Measurements from ENCODE around the gene SCN4A.

SCN4A gene

DNA sequence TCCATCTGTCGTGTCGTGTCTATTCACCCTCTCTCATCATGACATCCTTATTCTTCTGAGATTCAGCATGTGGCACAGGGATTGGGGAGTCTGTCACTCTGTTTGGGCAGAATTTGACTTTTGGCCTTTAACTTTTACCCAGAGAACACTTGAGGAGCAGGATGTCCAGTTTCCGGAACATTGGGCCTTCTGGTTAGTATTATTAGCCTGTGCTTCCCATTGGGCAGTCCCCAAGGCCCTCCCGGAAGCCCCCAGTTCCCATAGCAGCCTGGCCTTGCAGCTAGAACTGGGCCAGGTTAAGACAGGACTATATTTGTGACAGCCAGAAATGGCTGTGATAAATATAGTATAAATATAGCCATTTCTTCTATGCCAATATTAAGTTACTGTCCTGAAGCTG, 9.6 kb downstream of the SCN4A start:
- Histone ChIP-seq H3K4me3 (ENCODE audit: extremely low read depth, insufficient read depth, low read length, poor library complexity, severe bottlenecking) (no peak overlapping the region), H3K27ac (ENCODE audit: low read depth, low read length, severe bottlenecking) (no peak overlapping the region), H3K36me3 (ENCODE audit: control insufficient read depth, insufficient read depth, low read length) (no peaks in the 10 kb centered on the region), H3K4me1 (ENCODE audit: control insufficient read depth, insufficient read depth, low read length, poor library complexity, severe bottlenecking) (no peaks in the 10 kb centered on the region), H3K9me3 (ENCODE audit: control insufficient read depth, low read length) (no peaks in the 10 kb centered on the region)
- WGBS, 2 experiments (ENCODE audit: insufficient coverage in 2 of 2): 83 to 91% methylated on average over 4 of the region's 4 CpGs

DNA sequence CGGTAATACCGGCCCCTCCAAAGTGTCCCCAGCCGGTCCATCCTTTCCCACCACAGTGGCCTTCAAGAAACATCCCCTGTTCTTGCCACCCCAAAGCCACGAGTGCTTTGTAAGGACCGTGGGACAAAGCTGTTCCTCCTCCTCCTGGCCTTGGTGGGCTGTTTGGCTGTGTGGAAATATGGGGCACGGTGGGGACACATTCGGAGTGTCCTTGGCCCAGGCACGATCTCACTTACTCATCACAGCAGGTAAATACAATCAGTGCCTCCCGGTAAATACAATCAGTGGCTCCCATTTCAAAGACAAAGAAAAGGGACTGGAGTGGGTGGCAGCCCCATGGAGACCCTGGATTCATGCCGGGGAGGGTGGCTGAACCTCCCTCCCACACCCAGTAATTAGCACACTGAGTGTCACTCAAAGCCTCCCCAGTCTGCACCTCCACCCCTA, 10.4 kb downstream of the SCN4A start:
- H3K4me1 ChIP-seq (ENCODE audit: control insufficient read depth, insufficient read depth, low read length, poor library complexity, severe bottlenecking): no peaks in the 10 kb centered on the region
- H3K27ac ChIP-seq (ENCODE audit: low read depth, low read length, severe bottlenecking): no peak overlapping the region
- no peaks in the 10 kb centered on the region for H3K36me3 ChIP-seq (ENCODE audit: control insufficient read depth, insufficient read depth, low read length)
- H3K9me3 ChIP-seq (ENCODE audit: control insufficient read depth, low read length): no peaks in the 10 kb centered on the region
- 72 to 76% methylated on average over 5 of the region's 10 CpGs for WGBS, 2 experiments (ENCODE audit: insufficient coverage in 2 of 2)
- no peak overlapping the region for H3K4me3 ChIP-seq (ENCODE audit: extremely low read depth, insufficient read depth, low read length, poor library complexity, severe bottlenecking)

DNA sequence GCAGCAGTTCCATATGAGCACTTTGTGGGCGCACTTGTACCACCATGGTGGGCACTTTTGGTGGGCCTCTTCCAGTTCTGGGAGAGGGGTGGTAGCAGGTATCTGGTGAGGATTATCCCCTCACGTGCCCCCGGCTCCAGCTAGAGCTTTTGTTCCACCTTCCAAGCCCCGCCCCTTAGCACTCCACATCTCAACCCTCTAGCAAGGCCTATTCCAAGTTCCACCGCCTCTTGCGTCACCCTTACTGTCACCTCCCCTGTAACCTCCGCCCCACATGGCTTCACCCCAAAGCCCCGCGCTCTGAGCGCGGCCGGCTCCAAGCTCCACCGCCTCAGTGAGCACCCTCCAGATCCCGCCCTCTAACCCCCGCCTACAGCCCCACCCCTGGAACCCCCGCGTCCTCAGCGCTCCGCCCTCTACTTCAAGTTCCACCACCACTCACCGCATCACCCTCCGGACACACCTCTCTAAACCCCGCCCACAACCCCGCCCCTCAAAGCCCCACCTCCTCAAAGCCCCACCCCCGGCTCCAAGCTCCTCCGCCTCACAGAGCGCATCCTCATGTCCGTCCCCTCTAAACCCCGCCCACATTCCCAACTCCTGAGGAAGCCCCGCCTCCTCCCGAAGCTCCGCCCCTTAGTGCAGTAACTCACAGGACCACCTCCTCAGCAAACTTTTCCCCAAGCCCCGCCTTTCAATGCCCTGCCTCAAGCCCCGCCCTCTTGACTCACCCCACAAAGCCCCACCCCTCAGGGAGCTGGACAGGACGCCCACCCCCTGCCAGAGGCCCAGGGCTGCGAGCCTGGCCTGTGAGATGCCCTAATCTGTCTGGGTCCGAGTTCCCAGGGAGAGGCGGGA, 11.1 kb downstream of the SCN4A start:
- Histone ChIP-seq H3K4me3 (ENCODE audit: extremely low read depth, insufficient read depth, low read length, poor library complexity, severe bottlenecking) (no peak overlapping the region), H3K9me3 (ENCODE audit: control insufficient read depth, low read length) (no peaks in the 10 kb centered on the region), H3K4me1 (ENCODE audit: control insufficient read depth, insufficient read depth, low read length, poor library complexity, severe bottlenecking) (no peaks in the 10 kb centered on the region), H3K36me3 (ENCODE audit: control insufficient read depth, insufficient read depth, low read length) (no peaks in the 10 kb centered on the region), H3K27ac (ENCODE audit: low read depth, low read length, severe bottlenecking) (no peak overlapping the region)
- WGBS, 2 experiments (ENCODE audit: insufficient coverage in 2 of 2): 39 to 45% methylated on average over 17 to 22 of the region's 37 CpGs

DNA sequence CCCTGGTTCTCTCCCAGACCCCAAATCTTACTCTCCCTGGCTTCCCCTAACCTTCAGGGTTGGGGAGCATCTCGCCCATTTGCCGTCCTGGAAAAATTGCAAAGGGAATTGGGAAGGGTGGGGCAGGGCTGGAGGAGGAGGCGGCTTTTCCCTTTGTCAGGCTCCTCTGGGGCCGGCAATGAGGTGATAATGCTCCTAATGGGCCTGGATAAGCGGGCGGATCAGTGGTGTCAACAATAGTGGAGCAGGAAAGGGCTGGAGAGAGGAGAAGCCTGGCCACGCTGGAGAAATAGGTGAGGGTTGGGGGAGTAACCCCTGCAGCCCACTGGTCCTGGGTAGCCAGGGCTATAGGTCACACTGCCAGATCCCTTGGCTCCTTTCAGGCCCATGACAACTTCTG, 12.3 kb downstream of the SCN4A start:
- 22 to 23% methylated on average over 6 to 7 of the region's 7 CpGs for WGBS, 2 experiments (ENCODE audit: insufficient coverage in 2 of 2)
- H3K4me3 ChIP-seq (ENCODE audit: extremely low read depth, insufficient read depth, low read length, poor library complexity, severe bottlenecking): no peak overlapping the region
- H3K9me3 ChIP-seq (ENCODE audit: control insufficient read depth, low read length): no peaks in the 10 kb centered on the region

DNA sequence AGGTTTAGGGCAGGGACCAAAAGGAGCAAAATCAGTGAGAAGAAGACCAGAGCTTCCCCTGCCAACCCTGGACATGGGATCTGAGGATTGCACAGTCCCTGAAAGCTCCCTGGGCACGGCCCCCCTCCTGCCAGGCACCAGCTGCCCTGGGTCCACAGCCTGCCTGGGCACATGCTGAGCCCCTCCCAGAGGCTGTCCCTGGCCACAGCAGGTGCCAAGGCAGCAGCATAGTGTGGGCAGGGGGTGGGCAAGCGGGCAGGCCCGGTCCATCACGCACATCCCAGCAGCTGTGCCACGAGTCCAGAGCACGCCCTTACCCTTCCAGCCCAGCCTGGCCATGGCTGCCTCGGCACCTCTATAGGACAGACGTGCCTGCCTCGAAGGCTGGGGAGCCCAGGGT, 12.7 kb downstream of the SCN4A start:
- WGBS, 2 experiments (ENCODE audit: insufficient coverage in 2 of 2): 69 to 88% methylated on average over 8 to 9 of the region's 9 CpGs
- no peak overlapping the region for H3K4me3 ChIP-seq (ENCODE audit: extremely low read depth, insufficient read depth, low read length, poor library complexity, severe bottlenecking)
- no peaks in the 10 kb centered on the region for H3K4me1 ChIP-seq (ENCODE audit: control insufficient read depth, insufficient read depth, low read length, poor library complexity, severe bottlenecking)
- H3K36me3 ChIP-seq (ENCODE audit: control insufficient read depth, insufficient read depth, low read length): no peaks in the 10 kb centered on the region
- H3K27ac ChIP-seq (ENCODE audit: low read depth, low read length, severe bottlenecking): no peak overlapping the region
- no peaks in the 10 kb centered on the region for H3K9me3 ChIP-seq (ENCODE audit: control insufficient read depth, low read length)

More for the DNA sequence above, 12.3 kb downstream of the SCN4A start:
- H3K27ac ChIP-seq (ENCODE audit: low read depth, low read length, severe bottlenecking): no peak overlapping the region
- H3K36me3 ChIP-seq (ENCODE audit: control insufficient read depth, insufficient read depth, low read length): no peaks in the 10 kb centered on the region
- H3K4me1 ChIP-seq (ENCODE audit: control insufficient read depth, insufficient read depth, low read length, poor library complexity, severe bottlenecking): no peaks in the 10 kb centered on the region

DNA sequence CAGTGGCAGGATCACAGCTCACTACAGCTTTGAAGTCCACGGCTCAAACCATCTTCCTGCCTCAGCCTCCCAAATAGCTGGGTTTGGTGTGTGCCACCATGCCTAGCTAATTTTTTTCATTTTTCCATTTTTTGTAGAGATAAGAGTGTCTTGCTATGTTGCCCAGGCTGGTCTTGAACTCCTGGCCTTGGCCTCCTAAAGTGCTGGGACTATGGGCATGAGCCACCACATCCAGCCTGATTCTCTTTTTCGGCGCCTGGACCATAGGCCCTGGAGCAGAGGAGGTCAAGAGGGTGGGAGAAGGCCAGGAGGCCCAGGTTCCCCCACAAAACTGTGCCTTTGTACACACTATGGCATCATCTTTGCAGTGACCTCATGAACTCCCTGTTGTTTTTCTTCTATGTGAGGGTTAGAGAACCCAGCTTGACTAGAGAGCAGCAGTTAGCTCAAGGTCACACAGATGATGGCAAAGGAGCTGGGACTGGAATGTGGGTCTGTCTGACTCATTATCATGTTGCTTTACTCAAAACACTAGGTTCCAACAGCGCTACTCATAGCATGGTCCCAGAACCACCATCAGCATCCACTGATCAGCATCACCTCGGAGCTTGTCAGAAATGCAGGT, 16.3 kb downstream of the SCN4A start:
- 92% methylated on average over 2 to 5 of the region's 5 CpGs for WGBS, 2 experiments (ENCODE audit: insufficient coverage in 2 of 2)
- Histone ChIP-seq H3K36me3 (ENCODE audit: control insufficient read depth, insufficient read depth, low read length) (no peaks in the 10 kb centered on the region), H3K4me1 (ENCODE audit: control insufficient read depth, insufficient read depth, low read length, poor library complexity, severe bottlenecking) (peaks cover 7% of the 10 kb centered on the region), H3K4me3 (ENCODE audit: extremely low read depth, insufficient read depth, low read length, poor library complexity, severe bottlenecking) (no peak overlapping the region), H3K9me3 (ENCODE audit: control insufficient read depth, low read length) (no peaks in the 10 kb centered on the region), H3K27ac (ENCODE audit: low read depth, low read length, severe bottlenecking) (no peak overlapping the region)

DNA sequence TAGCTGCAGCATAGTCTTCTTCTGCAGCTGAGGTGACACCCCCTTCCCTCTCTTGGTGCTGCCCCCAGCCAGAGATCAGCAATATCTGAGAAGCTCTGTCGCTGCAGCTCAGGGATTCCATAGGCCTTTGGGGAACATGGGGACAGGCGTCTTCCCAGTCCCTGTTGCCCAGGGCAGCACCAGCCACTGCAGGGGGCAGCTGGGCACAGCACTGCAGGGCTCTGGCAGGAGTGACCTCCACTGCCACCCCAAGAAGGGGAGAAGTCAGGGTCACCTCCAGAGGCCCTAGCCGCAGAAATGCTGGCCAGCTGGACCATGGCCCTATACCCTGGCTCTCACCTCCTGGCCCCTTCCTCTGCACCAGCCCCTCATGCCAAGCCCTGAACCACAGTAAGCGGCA, 16.9 kb downstream of the SCN4A start:
- no peak overlapping the region for H3K27ac ChIP-seq (ENCODE audit: low read depth, low read length, severe bottlenecking)
- peaks cover 7% of the 10 kb centered on the region for H3K4me1 ChIP-seq (ENCODE audit: control insufficient read depth, insufficient read depth, low read length, poor library complexity, severe bottlenecking)
- H3K36me3 ChIP-seq (ENCODE audit: control insufficient read depth, insufficient read depth, low read length): no peaks in the 10 kb centered on the region
- WGBS, 2 experiments (ENCODE audit: insufficient coverage in 2 of 2): 86% methylated on average over 4 of the region's 4 CpGs
- H3K9me3 ChIP-seq (ENCODE audit: control insufficient read depth, low read length): no peaks in the 10 kb centered on the region
- H3K4me3 ChIP-seq (ENCODE audit: extremely low read depth, insufficient read depth, low read length, poor library complexity, severe bottlenecking): no peak overlapping the region

DNA sequence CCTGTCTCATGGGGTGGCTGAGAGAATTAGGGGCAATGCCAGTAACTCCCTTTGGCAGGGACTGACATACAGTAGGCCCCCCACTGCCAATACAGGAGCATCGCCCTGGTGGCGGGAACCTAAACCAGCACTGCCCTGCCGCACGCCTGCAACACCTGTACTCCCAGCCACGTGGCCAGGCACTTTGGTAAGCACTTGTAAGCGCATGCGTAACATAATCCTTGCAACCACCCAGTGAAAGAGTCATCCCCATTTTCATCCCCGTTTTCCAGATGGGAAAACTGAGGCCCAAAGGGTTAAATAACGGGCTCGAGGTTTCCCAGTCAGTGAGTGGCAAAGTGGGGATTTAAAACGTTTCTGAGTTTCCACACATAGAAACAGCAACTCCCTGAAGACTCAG, 17.5 kb downstream of the SCN4A start:
- peaks cover 7% of the 10 kb centered on the region for H3K4me1 ChIP-seq (ENCODE audit: control insufficient read depth, insufficient read depth, low read length, poor library complexity, severe bottlenecking)
- H3K36me3 ChIP-seq (ENCODE audit: control insufficient read depth, insufficient read depth, low read length): no peaks in the 10 kb centered on the region
- WGBS, 2 experiments (ENCODE audit: insufficient coverage in 2 of 2): 87 to 93% methylated on average over 5 to 8 of the region's 11 CpGs
- H3K27ac ChIP-seq (ENCODE audit: low read depth, low read length, severe bottlenecking): no peak overlapping the region
- no peak overlapping the region for H3K4me3 ChIP-seq (ENCODE audit: extremely low read depth, insufficient read depth, low read length, poor library complexity, severe bottlenecking)
- no peaks in the 10 kb centered on the region for H3K9me3 ChIP-seq (ENCODE audit: control insufficient read depth, low read length)

DNA sequence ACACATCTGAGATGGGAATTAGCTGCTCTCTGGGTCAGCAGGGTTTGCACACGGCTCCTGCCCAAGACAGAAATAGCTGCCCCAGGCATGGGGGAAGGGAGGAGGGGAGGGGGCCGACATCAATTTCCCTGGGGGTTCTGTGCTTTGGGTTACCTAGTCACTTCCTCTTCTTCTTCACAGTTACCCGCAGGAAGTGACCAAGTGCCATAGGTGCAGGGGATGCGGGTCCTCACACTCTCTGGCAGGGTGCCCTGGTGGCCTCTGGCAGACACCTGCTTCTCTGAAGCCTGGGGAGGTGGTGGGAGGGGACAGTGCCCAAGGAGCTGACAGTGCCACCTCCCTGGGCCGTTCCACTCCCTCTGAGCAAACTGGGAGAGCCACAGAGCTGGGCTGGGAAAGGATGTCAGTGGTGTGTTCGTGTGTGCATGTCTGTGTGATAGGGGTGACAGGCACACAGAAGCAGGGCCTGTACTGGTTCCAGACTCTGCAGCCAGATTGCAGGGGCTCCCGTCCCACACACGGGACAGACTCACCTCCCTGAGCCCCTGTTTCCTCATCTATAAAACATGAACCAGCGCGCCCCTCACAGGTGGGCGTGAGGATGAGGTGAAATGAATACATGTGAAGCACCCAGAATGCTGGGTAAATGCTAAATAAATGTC, 18.2 kb downstream of the SCN4A start:
- Histone ChIP-seq H3K4me1 (ENCODE audit: control insufficient read depth, insufficient read depth, low read length, poor library complexity, severe bottlenecking) (peaks cover 7% of the 10 kb centered on the region), H3K27ac (ENCODE audit: low read depth, low read length, severe bottlenecking) (no peak overlapping the region), H3K36me3 (ENCODE audit: control insufficient read depth, insufficient read depth, low read length) (no peaks in the 10 kb centered on the region), H3K9me3 (ENCODE audit: control insufficient read depth, low read length) (no peaks in the 10 kb centered on the region), H3K4me3 (ENCODE audit: extremely low read depth, insufficient read depth, low read length, poor library complexity, severe bottlenecking) (no peak overlapping the region)
- WGBS, 2 experiments (ENCODE audit: insufficient coverage in 2 of 2): 82 to 94% methylated on average over 5 to 8 of the region's 11 CpGs

DNA sequence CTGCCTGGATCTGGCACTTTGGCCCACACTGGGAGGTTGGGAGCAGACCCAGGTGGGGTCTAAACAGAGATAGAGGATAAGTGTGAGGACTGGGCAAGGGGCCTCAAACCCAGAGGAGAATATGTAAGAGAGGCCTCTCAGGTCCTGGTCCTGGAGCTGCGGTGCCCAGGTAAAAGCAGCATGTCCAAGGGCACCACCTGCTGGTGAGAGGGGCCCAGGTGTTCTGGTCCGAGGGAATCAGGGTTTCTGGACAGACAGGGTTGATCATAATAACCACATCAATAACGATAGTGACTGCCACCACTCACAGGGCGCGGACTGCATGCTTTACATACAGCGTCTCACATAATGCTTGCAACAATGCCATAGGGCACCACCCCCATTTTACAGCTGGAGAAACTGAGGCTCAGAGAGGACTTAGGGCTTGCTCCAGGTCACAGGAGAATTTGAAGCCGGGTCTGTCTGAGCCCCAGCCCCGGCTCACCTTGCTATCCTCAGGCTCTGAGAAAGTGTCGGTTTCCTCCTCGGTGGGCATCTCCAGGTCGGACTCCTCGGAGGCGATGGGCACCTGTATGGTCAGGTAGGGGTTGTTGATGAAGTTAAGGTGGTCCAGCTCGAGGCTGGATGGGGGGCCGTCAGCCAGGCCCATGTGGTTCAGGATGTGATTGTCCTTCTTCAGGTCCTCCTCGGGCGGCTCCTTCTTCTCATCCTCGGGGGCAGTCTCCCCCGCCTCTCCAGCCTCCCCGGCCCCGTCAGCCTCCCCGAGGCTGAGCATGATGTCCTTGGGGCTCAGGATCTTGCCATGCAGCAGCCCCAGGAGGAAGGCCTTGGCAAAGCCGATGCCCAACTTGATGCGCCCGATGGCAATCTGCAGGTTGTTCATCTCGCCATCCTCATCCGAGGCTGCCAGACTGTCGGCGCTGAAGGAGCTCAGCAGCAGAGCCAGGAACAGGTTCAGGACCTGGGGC, 21.5 kb downstream of the SCN4A start:
- Histone ChIP-seq H3K36me3 (ENCODE audit: control insufficient read depth, insufficient read depth, low read length) (no peaks in the 10 kb centered on the region), H3K4me1 (ENCODE audit: control insufficient read depth, insufficient read depth, low read length, poor library complexity, severe bottlenecking) (peaks cover 7% of the 10 kb centered on the region), H3K9me3 (ENCODE audit: control insufficient read depth, low read length) (no peaks in the 10 kb centered on the region), H3K4me3 (ENCODE audit: extremely low read depth, insufficient read depth, low read length, poor library complexity, severe bottlenecking) (no peak overlapping the region), H3K27ac (ENCODE audit: low read depth, low read length, severe bottlenecking) (no peak overlapping the region)
- WGBS, 2 experiments (ENCODE audit: insufficient coverage in 2 of 2): 93% methylated on average over 26 to 28 of the region's 29 CpGs

All from mesodermal cell (in vitro differentiated cells).